Measurements from ENCODE around the gene TAS2R7.

Gene TAS2R7

GRCh38 chr12:10842862-10843261, 40.4 kb upstream of the TAS2R7 start:
- Histone ChIP-seq H2AFZ (ENCODE audit: low read depth, low read length) (no peak overlapping the region), H4K20me1 (ENCODE audit: insufficient read depth, low read length) (no peaks in the 10 kb centered on the region), H3K9me3 (ENCODE audit: insufficient read depth, low read length) (no peaks in the 10 kb centered on the region), H3K79me2 (ENCODE audit: low read length) (no peaks in the 10 kb centered on the region), H3K4me1 (ENCODE audit: low read length) (no peaks in the 10 kb centered on the region), H3K27me3 (ENCODE audit: low read depth, low read length) (no peaks in the 10 kb centered on the region), H3K36me3 (replicated peaks; ENCODE audit: low read depth, low read length) (no peaks in the 10 kb centered on the region), H3K27ac (ENCODE audit: low read length) (no peak overlapping the region), H3K4me2 (ENCODE audit: low read length) (no peak overlapping the region), H3K9ac (ENCODE audit: low read length) (no peak overlapping the region), H3K4me3 (ENCODE audit: low read length) (no peak overlapping the region)
- TF ChIP-seq CTCF (IDR thresholded peaks at IDR 0.05; ENCODE audit: low read depth, low read length) = no peak
- no peak for TF ChIP-seq EZH2phosphoT487 (IDR thresholded peaks at IDR 0.05; ENCODE audit: low read depth)

GRCh38 chr12:10838461-10838860, 36.0 kb upstream of the TAS2R7 start:
- Histone ChIP-seq H4K20me1 (ENCODE audit: insufficient read depth, low read length) (no peaks in the 10 kb centered on the region), H3K36me3 (replicated peaks; ENCODE audit: low read depth, low read length) (no peaks in the 10 kb centered on the region), H3K27ac (ENCODE audit: low read length) (no peak overlapping the region), H3K9me3 (ENCODE audit: insufficient read depth, low read length) (no peaks in the 10 kb centered on the region), H3K4me2 (ENCODE audit: low read length) (no peak overlapping the region), H3K79me2 (ENCODE audit: low read length) (no peaks in the 10 kb centered on the region), H2AFZ (ENCODE audit: low read depth, low read length) (no peak overlapping the region), H3K9ac (ENCODE audit: low read length) (no peak overlapping the region), H3K27me3 (ENCODE audit: low read depth, low read length) (no peaks in the 10 kb centered on the region), H3K4me1 (ENCODE audit: low read length) (no peaks in the 10 kb centered on the region), H3K4me3 (ENCODE audit: low read length) (no peak overlapping the region)
- TF ChIP-seq EZH2phosphoT487 (IDR thresholded peaks at IDR 0.05; ENCODE audit: low read depth) (no peak), CTCF (IDR thresholded peaks at IDR 0.05; ENCODE audit: low read depth, low read length) (no peak)

GRCh38 chr12:10829994-10830393, 27.6 kb upstream of the TAS2R7 start:
- Histone ChIP-seq H3K4me1 (ENCODE audit: low read length) (no peaks in the 10 kb centered on the region), H2AFZ (ENCODE audit: low read depth, low read length) (no peak overlapping the region), H3K27ac (ENCODE audit: low read length) (no peak overlapping the region), H3K4me2 (ENCODE audit: low read length) (no peak overlapping the region), H4K20me1 (ENCODE audit: insufficient read depth, low read length) (no peaks in the 10 kb centered on the region), H3K9me3 (ENCODE audit: insufficient read depth, low read length) (no peaks in the 10 kb centered on the region), H3K4me3 (ENCODE audit: low read length) (no peak overlapping the region), H3K27me3 (ENCODE audit: low read depth, low read length) (no peaks in the 10 kb centered on the region), H3K9ac (ENCODE audit: low read length) (no peak overlapping the region), H3K36me3 (replicated peaks; ENCODE audit: low read depth, low read length) (no peaks in the 10 kb centered on the region), H3K79me2 (ENCODE audit: low read length) (no peaks in the 10 kb centered on the region)
- TF ChIP-seq EZH2phosphoT487 (IDR thresholded peaks at IDR 0.05; ENCODE audit: low read depth) (no peak), CTCF (IDR thresholded peaks at IDR 0.05; ENCODE audit: low read depth, low read length) (no peak)

- TF ChIP-seq CTCF (IDR thresholded peaks at IDR 0.05; ENCODE audit: low read depth, low read length) (no peak), EZH2phosphoT487 (IDR thresholded peaks at IDR 0.05; ENCODE audit: low read depth) (no peak)
- H4K20me1 ChIP-seq (ENCODE audit: insufficient read depth, low read length) = no peaks in the 10 kb centered on the region
- H3K9ac ChIP-seq (ENCODE audit: low read length) = no peak within 1 kb of the TSS
- no peaks in the 10 kb centered on the region for H3K4me1 ChIP-seq (ENCODE audit: low read length)
- no peaks in the 10 kb centered on the region for H3K79me2 ChIP-seq (ENCODE audit: low read length)
- no peak within 1 kb of the TSS for H3K27ac ChIP-seq (ENCODE audit: low read length)
- H3K4me3 ChIP-seq (ENCODE audit: low read length) = no peak within 1 kb of the TSS
- no peaks in the 10 kb centered on the region for H3K27me3 ChIP-seq (ENCODE audit: low read depth, low read length)
- H3K36me3 ChIP-seq (replicated peaks; ENCODE audit: low read depth, low read length) = no peaks in the 10 kb centered on the region
- no peak within 1 kb of the TSS for H3K4me2 ChIP-seq (ENCODE audit: low read length)
- H3K9me3 ChIP-seq (ENCODE audit: insufficient read depth, low read length) = no peaks in the 10 kb centered on the region
- no peak within 1 kb of the TSS for H2AFZ ChIP-seq (ENCODE audit: low read depth, low read length)
Measured at GRCh38 chr12:10826258-10826657, 23.8 kb upstream of the TAS2R7 start, which contains the start of gene TAS2R10. TAS2R10 (minus strand) TSS chr12:10826358; CDS start chr12:10826269, 89 bp downstream.
